AG09309 (cell line): ENCODE results near the gene SCAMP5.

ENCODE experiments used
- DNase-seq: peaks from one replicate; pipeline ENCODE4 v3.0.0-alpha.2; 2010; ENCODE audit warnings: low read depth
- H3K4me3 ChIP-seq: 2 replicates; pipeline ENCODE4 v1.5.1; 2011; ENCODE audit warnings: mild to moderate bottlenecking, low read depth, low read length, moderate library complexity; ENCODE audit not compliant: control insufficient read depth
- TF ChIP-seq, protein P1 (sequence below): IDR thresholded peaks from 2 replicates; pipeline ENCODE4 v1.5.1; 2011; ENCODE audit warnings: mild to moderate bottlenecking, low read depth, low read length, inconsistent platforms; ENCODE audit not compliant: insufficient read depth, control insufficient read depth; ENCODE audit errors: missing control alignments

Gene SCAMP5

DNA sequence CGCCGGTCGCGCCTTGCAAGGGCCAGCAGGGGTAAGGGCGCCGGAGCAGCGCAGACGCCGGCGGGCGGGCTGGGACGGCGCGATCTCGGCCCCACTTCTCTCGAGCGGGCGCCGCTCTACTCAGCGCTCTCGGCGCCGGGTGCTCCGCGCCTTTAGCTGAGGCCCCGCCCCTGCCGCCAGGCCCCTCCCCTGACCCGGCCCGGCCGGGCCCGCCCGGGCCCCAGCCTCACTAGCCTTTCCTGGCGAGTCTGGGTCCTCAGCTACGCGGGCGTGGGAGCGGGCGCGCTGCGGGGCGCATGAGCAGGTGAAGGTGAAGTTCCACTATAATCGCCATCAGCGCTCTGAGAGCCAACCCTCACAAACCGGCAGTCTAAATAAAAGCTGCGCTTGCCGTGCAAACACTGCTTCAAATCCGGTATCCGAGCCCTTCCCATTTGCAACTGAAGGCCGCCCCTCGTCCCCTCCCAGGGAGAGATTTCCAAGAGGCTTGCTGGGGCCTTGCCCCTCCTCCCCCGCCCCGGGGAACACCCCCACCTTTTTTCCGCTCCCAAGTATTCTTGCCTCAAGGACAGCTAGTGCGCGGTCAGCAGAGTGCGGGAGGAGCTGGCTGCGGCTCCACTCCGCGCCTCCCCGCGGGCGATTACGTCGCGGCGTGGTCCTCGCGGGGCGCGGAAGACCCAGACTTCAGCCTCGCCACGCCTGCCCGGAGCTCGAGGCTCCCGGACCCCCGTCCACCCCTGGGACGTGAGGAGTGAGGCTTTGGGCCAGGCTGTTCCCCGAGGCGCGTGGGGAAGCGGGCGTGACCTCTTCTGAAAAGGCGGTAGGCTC is 38.5 kb upstream of the SCAMP5 start, which contains the start of gene RPP25:
Gene RPP25, minus strand, starts transcription at position 125 of the 828 bp plus-strand sequence. CDS start 189 bp downstream, outside the sequence.
- TF ChIP-seq, protein P1, sequence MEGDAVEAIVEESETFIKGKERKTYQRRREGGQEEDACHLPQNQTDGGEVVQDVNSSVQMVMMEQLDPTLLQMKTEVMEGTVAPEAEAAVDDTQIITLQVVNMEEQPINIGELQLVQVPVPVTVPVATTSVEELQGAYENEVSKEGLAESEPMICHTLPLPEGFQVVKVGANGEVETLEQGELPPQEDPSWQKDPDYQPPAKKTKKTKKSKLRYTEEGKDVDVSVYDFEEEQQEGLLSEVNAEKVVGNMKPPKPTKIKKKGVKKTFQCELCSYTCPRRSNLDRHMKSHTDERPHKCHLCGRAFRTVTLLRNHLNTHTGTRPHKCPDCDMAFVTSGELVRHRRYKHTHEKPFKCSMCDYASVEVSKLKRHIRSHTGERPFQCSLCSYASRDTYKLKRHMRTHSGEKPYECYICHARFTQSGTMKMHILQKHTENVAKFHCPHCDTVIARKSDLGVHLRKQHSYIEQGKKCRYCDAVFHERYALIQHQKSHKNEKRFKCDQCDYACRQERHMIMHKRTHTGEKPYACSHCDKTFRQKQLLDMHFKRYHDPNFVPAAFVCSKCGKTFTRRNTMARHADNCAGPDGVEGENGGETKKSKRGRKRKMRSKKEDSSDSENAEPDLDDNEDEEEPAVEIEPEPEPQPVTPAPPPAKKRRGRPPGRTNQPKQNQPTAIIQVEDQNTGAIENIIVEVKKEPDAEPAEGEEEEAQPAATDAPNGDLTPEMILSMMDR: no peak

DNA sequence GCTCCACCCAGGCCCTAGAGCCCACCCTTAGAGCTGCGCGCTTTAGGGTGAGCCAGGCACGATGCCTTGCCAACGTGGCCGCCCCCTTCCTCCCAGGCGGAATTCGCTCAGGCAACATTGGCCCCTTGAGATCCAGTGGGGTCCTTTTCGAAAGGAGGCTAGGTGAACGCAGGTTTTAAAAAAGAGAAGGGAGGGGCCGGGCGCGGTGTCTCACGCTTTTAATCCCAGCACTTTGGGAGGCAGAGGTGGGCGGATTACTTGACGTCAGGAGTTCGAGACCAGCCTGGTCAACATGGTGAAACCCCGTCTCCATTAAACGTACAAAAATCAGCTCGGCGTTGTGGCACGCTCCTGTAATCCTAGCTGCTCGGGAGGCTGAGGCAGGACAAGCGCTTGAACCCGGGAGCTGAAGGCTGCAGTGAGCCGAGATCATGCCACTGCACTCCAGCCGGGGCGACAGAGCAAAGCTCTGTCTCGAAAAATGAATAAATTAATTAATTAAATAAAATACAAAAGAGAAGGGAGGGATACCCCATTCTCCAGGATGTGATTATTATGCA is 37.8 kb upstream of the SCAMP5 start:
- TF ChIP-seq, protein P1: no peak
- DNase-seq: no peak
- H3K4me3 ChIP-seq: peak overlapping the region; percentile 54

More for the DNA sequence above, 38.5 kb upstream of the SCAMP5 start, which contains the start of gene RPP25:
- DNase-seq: no peak
- H3K4me3 ChIP-seq: peak within 1 kb of the TSS; percentile 54

- peak overlapping the region; percentile 58 for H3K4me3 ChIP-seq
- no peak for DNase-seq
- TF ChIP-seq, protein P1: peak; percentile 3
These were observed 36.9 kb upstream of the SCAMP5 start for GRCh38 chr15:74958320-74958907.

- peak overlapping the region; percentile 58 for H3K4me3 ChIP-seq
- TF ChIP-seq, protein P1: no peak
- DNase-seq: no peak
These were observed 36.3 kb upstream of the SCAMP5 start for GRCh38 chr15:74958908-74959585.

- TF ChIP-seq, protein P1: no peak
- DNase-seq: no peak
- H3K4me3 ChIP-seq: peak overlapping the region; percentile 58; the same call in 1 of the 2 replicates
These were observed 35.8 kb upstream of the SCAMP5 start for GRCh38 chr15:74959586-74959939.

- TF ChIP-seq, protein P1: no peak
- no peak for DNase-seq
- no peak overlapping the region for H3K4me3 ChIP-seq
These were observed 35.1 kb upstream of the SCAMP5 start for GRCh38 chr15:74960286-74960685.
